CD4-positive, alpha-beta T cell (primary cell): ENCODE results near the gene NHLRC1. TPM values are rescaled to one million over a fixed set of nuclear protein-coding genes. Genes with fewer than 3 reads are reported as not detected.
A peak's percentile ranks its signal among the peaks of the same experiment; 100 is the strongest.

ENCODE experiments used
- ATAC-seq: fragments of 200-7000 bp; cut with Tn5 transposase; one replicate; pipeline ENCODE4 v1.10.0; 2022; ENCODE audit warnings: mild to moderate bottlenecking; ENCODE audit not compliant: poor library complexity
- CTCF ChIA-PET: fragments of 350-600 bp; sonication (Branson Sonifier 250); formaldehyde crosslinking; loops from one replicate; lab custom pipeline; 2021; ENCODE audit warnings: antibody characterized with exemption, inconsistent platforms; lab: Charles Lee
- POLR2A ChIA-PET: fragments of 350-600 bp; sonication (Branson Sonifier 250); formaldehyde crosslinking; loops from one replicate; lab custom pipeline; 2021; ENCODE audit warnings: antibody characterized with exemption, inconsistent platforms; lab: Charles Lee
- DNase-seq, 14 experiments: peaks; one replicate each; pipeline ENCODE4 v3.0.0-alpha.2; 2013 to 2020; ENCODE audit warnings: mixed read lengths in 2 of 14
- H3K27ac ChIP-seq, 2 donors: one replicate each; pipeline versions ENCODE4 v1.5.1 to v1.7.0; 2013; ENCODE audit warnings: low read length in 2 of 2, low read depth in 1 of 2, mild to moderate bottlenecking in 1 of 2
- H3K27me3 ChIP-seq, 2 experiments: 1 replicate in 1 of 2; 2 replicates in 1 of 2; pipeline versions ENCODE4 v1.6.1 to v1.7.0; 2013; ENCODE audit warnings: low read length in 2 of 2, control low read depth in 1 of 2, mild to moderate bottlenecking in 1 of 2, moderate library complexity in 1 of 2; ENCODE audit not compliant: insufficient read depth in 2 of 2, control insufficient read depth in 1 of 2
- H3K36me3 ChIP-seq: one replicate; pipeline ENCODE4 v1.6.1; 2013; ENCODE audit warnings: low read length, control low read depth; ENCODE audit not compliant: insufficient read depth
- H3K4me1 ChIP-seq: one replicate; pipeline ENCODE4 v1.6.1; 2013; ENCODE audit warnings: low read length, control low read depth; ENCODE audit not compliant: insufficient read depth
- H3K4me3 ChIP-seq: one replicate; pipeline ENCODE4 v1.5.1; 2013; ENCODE audit warnings: mild to moderate bottlenecking, low read length, moderate library complexity
- H3K9me3 ChIP-seq, 2 experiments: 1 replicate in 1 of 2; 2 replicates in 1 of 2; pipeline versions ENCODE4 v1.6.1 to v1.7.0; 2013; ENCODE audit warnings: low read length in 2 of 2, mild to moderate bottlenecking in 2 of 2, control low read depth in 1 of 2, moderate library complexity in 1 of 2; ENCODE audit not compliant: control insufficient read depth in 1 of 2, insufficient read depth in 1 of 2
- H3K27ac Mint-ChIP-seq: one replicate; pipeline ENCODE4 v1.8.0; 2020; ENCODE audit warnings: mixed read lengths
- H3K27me3 Mint-ChIP-seq: one replicate; pipeline ENCODE4 v1.8.0; 2021; ENCODE audit warnings: mixed read lengths
- H3K36me3 Mint-ChIP-seq: one replicate; pipeline ENCODE4 v1.8.0; 2021; ENCODE audit warnings: low read depth, mixed read lengths
- H3K4me1 Mint-ChIP-seq: one replicate; pipeline ENCODE4 v1.8.0; 2021; ENCODE audit warnings: low read depth, mixed read lengths
- H3K4me3 Mint-ChIP-seq: one replicate; pipeline ENCODE4 v1.8.0; 2020; ENCODE audit warnings: mild to moderate bottlenecking, mixed read lengths
- H3K9me3 Mint-ChIP-seq: one replicate; pipeline ENCODE4 v1.8.0; 2020; ENCODE audit warnings: mixed read lengths
- CTCF ChIP-seq: fragments of 200-600 bp; IDR thresholded peaks from one replicate; pipeline ENCODE4 v1.8.0; 2022; ENCODE audit warnings: antibody characterized with exemption, mild to moderate bottlenecking
- intact Hi-C, 2 experiments: fragments of 100-400 bp; cut with DNase I in 1 of 2; cut with micrococcal nuclease in 1 of 2; formaldehyde crosslinking; loops; one replicate each; pipeline versions ENCODE4 v1.15.1 to v1.9.0; 2023 to 2025; cut with DNase I, micrococcal nuclease
- total RNA-seq, 174 experiments: library from RNA in 2 of 174; stranded (reverse) in 2 of 174; gene quantifications; one replicate each; pipeline ENCODE4 v1.2.3 and lab custom pipeline; 2021 to 2026

NHLRC1 gene
- total RNA-seq, 2 experiments from 2014 or later = 0.11 TPM; not detected in 1

- intact Hi-C loops = no loop called here
- H3K4me1 ChIP-seq = no peaks in the 10 kb centered on the region
- ChIA-PET CTCF (no interaction called here), POLR2A (no interaction called here)
- no peaks in the 10 kb centered on the region for H3K4me1 Mint-ChIP-seq
- H3K9me3 Mint-ChIP-seq = peaks cover 2% of the 10 kb centered on the region
- no peak overlapping the region for H3K27ac ChIP-seq
- no peaks in the 10 kb centered on the region for H3K9me3 ChIP-seq
- H3K36me3 ChIP-seq = no peaks in the 10 kb centered on the region
- peaks cover 18% of the 10 kb centered on the region for H3K27me3 Mint-ChIP-seq
- H3K27me3 ChIP-seq = peaks cover 0 to 2% of the 10 kb centered on the region in 2 experiments
- H3K4me3 ChIP-seq = no peak overlapping the region
- no peak for TF ChIP-seq CTCF
- no peak overlapping the region for H3K27ac Mint-ChIP-seq
- ATAC-seq = no peak
- no peak for DNase-seq
- no peaks in the 10 kb centered on the region for H3K36me3 Mint-ChIP-seq
- H3K4me3 Mint-ChIP-seq = no peak overlapping the region
These were observed 41.3 kb downstream of the NHLRC1 start for GRCh38 chr6:18081025-18081668.

- intact Hi-C loops = no loop called here
- ATAC-seq = no peak
These were observed 41.9 kb downstream of the NHLRC1 start for GRCh38 chr6:18080544-18080943.

DNA sequence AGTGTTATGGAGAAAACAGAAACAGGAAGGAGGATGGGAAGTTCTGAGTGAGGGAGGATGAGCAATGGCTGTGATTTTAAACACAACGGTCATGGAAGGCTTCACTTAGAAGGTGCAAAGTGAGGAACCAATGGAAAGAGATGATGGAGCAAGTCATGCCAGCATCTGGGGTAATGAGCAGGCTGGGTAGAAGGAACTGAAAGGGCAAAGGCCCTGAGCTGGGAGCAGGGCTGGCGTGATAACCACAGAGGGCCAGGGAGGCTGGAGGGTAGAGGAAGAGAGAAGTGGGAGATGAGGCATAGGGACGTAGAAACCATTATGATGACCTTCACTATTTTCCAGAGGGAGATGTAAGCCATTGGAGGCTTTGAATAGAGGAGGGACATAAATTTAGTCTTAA, 43.6 kb downstream of the NHLRC1 start:
- Histone ChIP-seq H3K27me3 (peaks cover 4% of the 10 kb centered on the region in 2 experiments), H3K4me1 (no peaks in the 10 kb centered on the region), H3K27ac (no peak overlapping the region), H3K4me3 (no peak overlapping the region), H3K36me3 (no peaks in the 10 kb centered on the region), H3K9me3 (peaks cover 5 to 7% of the 10 kb centered on the region in 2 experiments)
- CTCF ChIA-PET = interaction anchor here (1.2 kb wide), 1 partner anchor 10 kb away, joined by 3 read pairs; no protein-coding TSS in a partner anchor
- no peaks in the 10 kb centered on the region for H3K4me1 Mint-ChIP-seq
- POLR2A ChIA-PET = no interaction called here
- peaks cover 16% of the 10 kb centered on the region for H3K27me3 Mint-ChIP-seq
- DNase-seq (peak in 2 of 14 experiments; percentile 4 to 9), ATAC-seq (no peak)
- H3K27ac Mint-ChIP-seq = no peak overlapping the region
- H3K4me3 Mint-ChIP-seq = no peak overlapping the region
- no peak for TF ChIP-seq CTCF
- H3K36me3 Mint-ChIP-seq = no peaks in the 10 kb centered on the region
- intact Hi-C loops = no loop called here
- peaks cover 9% of the 10 kb centered on the region for H3K9me3 Mint-ChIP-seq

More at GRCh38 chr6:18080544-18080943, 41.9 kb downstream of the NHLRC1 start:
- ChIA-PET POLR2A (no interaction called here), CTCF (no interaction called here)
- Mint-ChIP-seq H3K4me1 (no peaks in the 10 kb centered on the region), H3K27ac (no peak overlapping the region), H3K9me3 (peaks cover 5% of the 10 kb centered on the region), H3K4me3 (no peak overlapping the region), H3K36me3 (no peaks in the 10 kb centered on the region), H3K27me3 (peaks cover 20% of the 10 kb centered on the region)
- H3K27me3 ChIP-seq = peaks cover 0 to 2% of the 10 kb centered on the region in 2 experiments
- no peak for TF ChIP-seq CTCF
- H3K4me3 ChIP-seq = no peak overlapping the region
- peaks cover 0 to 1% of the 10 kb centered on the region in 2 experiments for H3K9me3 ChIP-seq
- DNase-seq = no peak
- no peak overlapping the region for H3K27ac ChIP-seq
- H3K36me3 ChIP-seq = no peaks in the 10 kb centered on the region
- H3K4me1 ChIP-seq = no peaks in the 10 kb centered on the region
